Neuronal stem cell (in vitro differentiated cells): Measurements from ENCODE around the gene ZC3H12A.
A peak's percentile ranks its signal among the peaks of the same experiment; 100 is the strongest.

Experiments used
- DNase-seq: peaks from one replicate; pipeline ENCODE4 v3.0.0-alpha.2; 2013; ENCODE audit warnings: low spot score
- H2AFZ ChIP-seq: one replicate; pipeline ENCODE4 v1.6.1; 2013; ENCODE audit warnings: mild to moderate bottlenecking, low read length, inconsistent platforms
- H2AK5ac ChIP-seq: 2 replicates; pipeline ENCODE4 v1.6.1; 2013; ENCODE audit warnings: low read depth, mild to moderate bottlenecking, inconsistent platforms, low read length, moderate library complexity, mixed read lengths
- H2BK120ac ChIP-seq: 2 replicates; pipeline ENCODE4 v1.6.1; 2013; ENCODE audit warnings: low read depth, mild to moderate bottlenecking, inconsistent platforms, low read length, moderate library complexity, mixed read lengths
- H2BK12ac ChIP-seq: one replicate; pipeline ENCODE4 v1.6.1; 2013; ENCODE audit warnings: low read length, inconsistent platforms
- H2BK15ac ChIP-seq: 2 replicates; pipeline ENCODE4 v1.6.1; 2013; ENCODE audit warnings: mild to moderate bottlenecking, low read length, inconsistent platforms, mixed read lengths
- H2BK5ac ChIP-seq: one replicate; pipeline ENCODE4 v1.6.1; 2013; ENCODE audit warnings: inconsistent platforms, mild to moderate bottlenecking, low read length, moderate library complexity
- H3K14ac ChIP-seq: one replicate; pipeline ENCODE4 v1.6.1; 2013; ENCODE audit warnings: low read length, inconsistent platforms
- H3K18ac ChIP-seq: 2 replicates; pipeline ENCODE4 v1.6.1; 2013; ENCODE audit warnings: low read length, inconsistent platforms
- H3K23ac ChIP-seq: 2 replicates; pipeline ENCODE4 v1.6.1; 2013; ENCODE audit warnings: low read depth, mild to moderate bottlenecking, mixed read lengths, low read length, inconsistent platforms; ENCODE audit not compliant: poor library complexity
- H3K27ac ChIP-seq: replicated peaks from 3 replicates; pipeline ENCODE4 v1.5.1; 2013; ENCODE audit warnings: low read length, inconsistent platforms
- H3K27me3 ChIP-seq, 3 experiments: 2 replicates each; pipeline ENCODE4 v1.6.1; 2013; ENCODE audit warnings: low read length in 3 of 3, mild to moderate bottlenecking in 2 of 3, inconsistent platforms in 1 of 3, low read depth in 1 of 3, mixed read lengths in 1 of 3, moderate library complexity in 1 of 3; ENCODE audit not compliant: control insufficient read depth in 3 of 3, insufficient read depth in 3 of 3
- H3K36me3 ChIP-seq, 2 donors: replicated peaks in 1 of 2; 2 replicates each; pipeline ENCODE4 v1.6.1; 2013; ENCODE audit warnings: low read length in 2 of 2; ENCODE audit not compliant: control insufficient read depth in 2 of 2, insufficient read depth in 2 of 2
- H3K4ac ChIP-seq: 2 replicates; pipeline ENCODE4 v1.6.1; 2013; ENCODE audit warnings: inconsistent platforms, mild to moderate bottlenecking, low read length, moderate library complexity
- H3K4me1 ChIP-seq, 2 donors: 1 replicate in 1 of 2; 2 replicates in 1 of 2; pipeline ENCODE4 v1.6.1; 2013; ENCODE audit warnings: low read length in 2 of 2, low read depth in 1 of 2; ENCODE audit not compliant: control insufficient read depth in 2 of 2, insufficient read depth in 1 of 2
- H3K4me2 ChIP-seq: one replicate; pipeline ENCODE4 v1.6.1; 2013; ENCODE audit warnings: mild to moderate bottlenecking, low read length, inconsistent platforms; ENCODE audit not compliant: insufficient read depth, poor library complexity, severe bottlenecking
- H3K4me3 ChIP-seq, 2 donors: 2 replicates each; pipeline ENCODE4 v1.5.1; 2013; ENCODE audit warnings: low read length in 2 of 2, mild to moderate bottlenecking in 2 of 2, inconsistent platforms in 1 of 2, moderate library complexity in 1 of 2
- H3K79me1 ChIP-seq: one replicate; pipeline ENCODE4 v1.6.1; 2013; ENCODE audit warnings: low read depth, mild to moderate bottlenecking, inconsistent platforms, low read length, moderate library complexity
- H3K9ac ChIP-seq: one replicate; pipeline ENCODE4 v1.6.1; 2013; ENCODE audit warnings: mild to moderate bottlenecking, low read depth, low read length, inconsistent platforms; ENCODE audit not compliant: poor library complexity
- H3K9me3 ChIP-seq, 2 donors: replicated peaks in 1 of 2; 2 replicates each; pipeline versions ENCODE3 to v1.6.1; 2013; ENCODE audit warnings: low read length in 2 of 2, mild to moderate bottlenecking in 2 of 2, inconsistent platforms in 1 of 2, low read depth in 1 of 2, mixed read lengths in 1 of 2, moderate library complexity in 1 of 2; ENCODE audit not compliant: control insufficient read depth in 2 of 2, insufficient read depth in 1 of 2
- H4K8ac ChIP-seq: one replicate; pipeline ENCODE4 v1.6.1; 2013; ENCODE audit warnings: low read depth, mild to moderate bottlenecking, inconsistent platforms, low read length, moderate library complexity
- H4K91ac ChIP-seq: one replicate; pipeline ENCODE4 v1.6.1; 2013; ENCODE audit warnings: low read length, low read depth, mild to moderate bottlenecking, inconsistent platforms; ENCODE audit not compliant: poor library complexity
- WGBS, 2 donors: extraction: QIAGEN DNeasy Blood & Tissue Kit; methylation state at CpG; one replicate each; pipeline ENCODE4 v1.1.7; 2013; ENCODE audit warnings: missing lambda C conversion rate in 2 of 2, mixed read lengths in 1 of 2; ENCODE audit not compliant: insufficient read length in 2 of 2, insufficient replicate concordance in 1 of 2; ENCODE audit errors: extremely low coverage in 2 of 2; 5-methylcytosine and 5-hydroxymethylcytosine counted together

The ZC3H12A gene

DNA sequence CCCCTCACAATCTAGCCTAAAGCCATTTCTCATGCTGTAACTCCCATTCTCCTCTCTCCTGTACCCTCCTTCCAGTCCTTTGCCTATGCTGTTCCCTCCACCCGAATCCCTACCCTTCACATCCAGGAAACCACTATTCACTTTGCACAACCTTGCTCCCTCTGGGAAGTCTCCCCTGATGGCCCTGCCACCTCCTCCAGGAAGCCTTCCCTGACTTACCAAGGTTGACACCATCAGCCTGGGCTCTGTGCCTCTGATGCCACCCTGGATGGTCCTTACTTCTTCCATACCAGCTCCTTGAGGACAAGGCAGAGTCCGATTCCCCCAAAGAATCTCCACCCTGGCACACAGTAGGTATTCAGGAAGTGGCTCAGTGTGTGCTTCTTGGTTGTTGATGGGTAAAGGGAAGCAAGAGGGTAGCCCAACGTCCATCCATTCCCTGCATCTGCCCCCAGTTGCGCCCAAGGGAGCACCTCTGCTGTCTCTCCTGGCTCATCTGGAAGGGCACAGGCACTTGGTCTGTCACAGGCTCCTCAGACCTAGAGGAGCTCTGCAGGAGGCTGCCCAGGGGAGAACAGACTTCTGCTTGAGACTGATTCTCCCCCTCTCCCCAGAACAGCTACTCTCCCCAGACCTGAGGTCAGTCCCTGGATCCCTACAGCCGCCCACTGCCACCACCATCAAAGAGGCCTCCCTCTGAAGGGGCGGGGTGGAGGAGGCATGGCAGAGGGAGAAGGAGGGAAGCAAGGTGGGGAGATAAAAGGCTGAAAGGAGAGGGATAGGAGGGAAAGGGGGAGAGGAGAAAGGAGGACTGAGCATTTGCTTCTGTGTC, 36.1 kb upstream of the ZC3H12A start:
- DNase-seq: no peak
- Histone ChIP-seq H3K23ac (peak overlapping the region; percentile 12), H2AFZ (no peak overlapping the region), H3K79me1 (no peaks in the 10 kb centered on the region), H2AK5ac (peak overlapping the region; percentile 12), H2BK12ac (no peak overlapping the region), H3K36me3 (no peaks in the 10 kb centered on the region), H3K27me3 (peaks cover 0 to 17% (median 0%) of the 10 kb centered on the region in 3 experiments), H2BK120ac (no peak overlapping the region), H3K18ac (peak overlapping the region; percentile 24), H3K4ac (no peak overlapping the region), H2BK15ac (no peak overlapping the region), H2BK5ac (no peak overlapping the region), H4K91ac (no peak overlapping the region), H3K9me3 (no peaks in the 10 kb centered on the region), H4K8ac (no peak overlapping the region), H3K4me1 (peaks cover 0 to 12% of the 10 kb centered on the region in 2 donors), H3K9ac (no peak overlapping the region), H3K4me2 (no peak overlapping the region), H3K27ac (peak overlapping the region; percentile 11), H3K4me3 (no peak overlapping the region), H3K14ac (no peak overlapping the region)
- WGBS, 2 donors: no CpG with 5 or more reads among the region's 6 CpGs

DNA sequence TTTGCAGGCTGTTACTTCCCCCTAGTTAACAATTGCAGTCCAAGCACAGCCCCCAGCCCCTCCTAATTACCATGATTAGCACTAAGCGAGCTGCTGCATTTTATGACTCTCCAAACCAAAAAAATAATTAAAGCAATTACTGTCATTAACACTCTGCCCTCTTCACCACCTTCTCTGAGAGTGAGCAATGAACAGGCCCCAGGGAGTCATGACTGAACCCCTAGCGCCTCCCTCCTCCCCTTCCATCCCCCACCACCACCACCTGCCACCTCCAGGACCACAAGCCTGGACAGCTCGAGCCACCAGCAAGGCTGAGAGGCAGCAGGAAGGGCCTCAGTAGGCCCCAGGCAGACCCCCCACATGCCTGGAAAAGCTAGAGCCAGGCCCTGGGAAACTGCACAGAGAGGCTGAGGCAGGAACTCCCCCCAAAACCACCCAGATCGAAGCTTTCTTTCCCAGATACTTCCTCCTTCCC, 35.5 kb upstream of the ZC3H12A start:
- Histone ChIP-seq H3K36me3 (no peaks in the 10 kb centered on the region), H2BK12ac (no peak overlapping the region), H3K9me3 (no peaks in the 10 kb centered on the region), H3K79me1 (no peaks in the 10 kb centered on the region), H3K27me3 (peaks cover 0 to 19% (median 0%) of the 10 kb centered on the region in 3 experiments), H3K9ac (no peak overlapping the region), H3K18ac (peak overlapping the region; percentile 24), H4K91ac (no peak overlapping the region), H4K8ac (no peak overlapping the region), H3K4me1 (peaks cover 0 to 12% of the 10 kb centered on the region in 2 donors), H2AK5ac (peak overlapping the region; percentile 67), H2BK15ac (no peak overlapping the region), H3K4me3 (no peak overlapping the region), H3K4ac (no peak overlapping the region), H3K27ac (peak overlapping the region; percentile 17), H3K23ac (no peak overlapping the region), H2BK5ac (no peak overlapping the region), H2AFZ (no peak overlapping the region), H3K14ac (no peak overlapping the region), H3K4me2 (no peak overlapping the region), H2BK120ac (no peak overlapping the region)
- WGBS, 2 donors: no CpG with 5 or more reads among the region's 4 CpGs
- no peak for DNase-seq

DNA sequence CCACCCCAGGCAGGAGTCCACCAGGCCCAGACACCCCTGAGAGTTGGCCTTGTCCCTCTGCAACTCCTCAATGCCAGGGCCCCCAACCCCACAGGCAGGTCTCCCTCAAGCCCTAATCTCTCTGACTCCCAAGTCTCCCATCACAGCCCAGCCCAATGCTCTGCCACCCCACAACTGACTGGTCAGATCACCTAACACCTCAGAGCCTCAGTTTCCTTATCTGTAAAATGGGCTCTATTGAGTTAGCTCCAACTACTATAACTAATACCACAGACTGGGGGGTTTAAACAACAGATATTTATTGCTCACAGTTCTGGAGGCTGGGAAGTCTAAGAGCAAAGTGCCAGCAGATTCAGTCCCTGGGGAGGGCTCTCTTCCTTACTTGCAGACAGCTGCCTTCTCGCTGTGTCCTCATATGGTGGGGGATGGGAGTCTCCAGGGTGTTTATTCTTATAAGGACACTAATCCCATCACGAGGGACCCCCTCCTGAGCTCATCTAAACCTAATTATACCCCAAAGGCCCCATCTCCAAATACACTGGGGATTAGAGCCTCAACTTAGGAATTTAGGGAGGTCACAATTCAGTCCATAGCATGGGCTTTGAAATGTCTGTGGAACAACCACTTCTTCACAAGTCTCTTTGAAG, 34.9 kb upstream of the ZC3H12A start:
- Histone ChIP-seq H2BK5ac (no peak overlapping the region), H3K14ac (no peak overlapping the region), H4K91ac (no peak overlapping the region), H3K79me1 (no peaks in the 10 kb centered on the region), H3K4me3 (no peak overlapping the region), H2BK120ac (no peak overlapping the region), H3K23ac (no peak overlapping the region), H3K27ac (peak overlapping the region; percentile 17), H4K8ac (no peak overlapping the region), H3K9me3 (no peaks in the 10 kb centered on the region), H3K18ac (peak overlapping the region; percentile 7), H3K4me1 (peaks cover 0 to 12% of the 10 kb centered on the region in 2 donors), H2AFZ (no peak overlapping the region), H3K4ac (no peak overlapping the region), H2BK12ac (no peak overlapping the region), H3K36me3 (no peaks in the 10 kb centered on the region), H3K4me2 (no peak overlapping the region), H2BK15ac (no peak overlapping the region), H3K9ac (no peak overlapping the region), H2AK5ac (peak overlapping the region; percentile 67), H3K27me3 (peaks cover 0 to 20% (median 0%) of the 10 kb centered on the region in 3 experiments)
- DNase-seq: no peak
- WGBS, 2 donors: no CpG with 5 or more reads among the region's 2 CpGs

DNA sequence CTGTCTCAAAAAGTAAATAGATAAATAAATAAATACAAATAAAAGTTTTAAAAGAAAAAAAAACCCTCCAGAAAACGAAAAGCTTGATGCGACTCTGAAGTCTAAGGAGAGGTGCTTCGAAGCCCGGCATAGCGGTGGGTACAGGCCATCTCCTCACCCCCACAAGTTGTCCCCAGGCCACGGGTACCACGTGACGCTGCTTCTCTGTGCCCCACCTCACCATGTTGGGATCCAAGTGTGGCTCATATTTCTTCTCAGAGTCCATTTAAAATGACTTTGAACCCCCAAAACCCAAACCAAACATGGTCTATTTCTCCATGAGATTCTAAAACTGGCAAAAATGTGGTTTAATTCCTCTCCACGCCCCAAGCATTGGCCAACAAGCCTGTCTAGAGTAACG, 32.9 kb upstream of the ZC3H12A start:
- Histone ChIP-seq H4K91ac (no peak overlapping the region), H3K23ac (no peak overlapping the region), H2BK5ac (no peak overlapping the region), H2BK120ac (no peak overlapping the region), H3K79me1 (no peaks in the 10 kb centered on the region), H3K27ac (no peak overlapping the region), H2BK12ac (no peak overlapping the region), H3K36me3 (no peaks in the 10 kb centered on the region), H3K4me3 (no peak overlapping the region), H2AFZ (no peak overlapping the region), H3K4me1 (peaks cover 0 to 12% of the 10 kb centered on the region in 2 donors), H3K4ac (no peak overlapping the region), H3K9me3 (no peaks in the 10 kb centered on the region), H3K4me2 (no peak overlapping the region), H3K14ac (no peak overlapping the region), H3K27me3 (peaks cover 0 to 27% (median 0%) of the 10 kb centered on the region in 3 experiments), H3K9ac (no peak overlapping the region), H2AK5ac (no peak overlapping the region), H2BK15ac (no peak overlapping the region), H3K18ac (no peak overlapping the region), H4K8ac (no peak overlapping the region)
- whole genome bisulfite sequencing, 2 donors: no CpG with 5 or more reads among the region's 10 CpGs
- DNase-seq: no peak
